Hepatocyte (in vitro differentiated cells): ENCODE results near the gene UMAD1.

ENCODE experiments used
- EZH2 ChIP-seq: fragments of 200-600 bp; sonication (generic); IDR thresholded peaks from 2 replicates; pipeline ENCODE4 v1.6.1; 2016; ENCODE audit warnings: antibody characterized with exemption, mild to moderate bottlenecking, borderline replicate concordance
- TF ChIP-seq, protein P1 (sequence below): fragments of 200-600 bp; sonication (generic); IDR thresholded peaks from 2 replicates; pipeline ENCODE4 v1.5.1; 2016; ENCODE audit warnings: antibody characterized with exemption, mild to moderate bottlenecking; ENCODE audit not compliant: poor library complexity

DNA sequence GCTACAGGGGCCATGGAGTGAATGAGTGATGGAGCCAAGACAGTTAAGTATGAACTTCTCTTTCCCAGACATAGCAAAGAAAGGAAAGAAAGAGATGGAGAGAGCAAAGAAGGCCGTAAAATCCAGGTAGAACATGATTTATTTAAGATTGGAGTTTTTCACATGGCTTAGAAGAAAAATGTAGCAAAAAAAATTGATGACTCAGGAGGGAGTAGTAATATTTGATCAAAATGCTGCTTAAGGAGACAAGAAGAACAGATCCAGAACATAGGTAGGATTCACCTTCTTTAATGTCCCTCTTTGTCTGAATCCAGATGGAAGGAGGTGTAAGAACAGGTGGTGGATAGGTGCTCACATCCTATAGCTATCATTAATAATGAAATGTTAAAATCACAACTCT is 277.0 kb downstream of the UMAD1 start:
- TF ChIP-seq, protein P1, sequence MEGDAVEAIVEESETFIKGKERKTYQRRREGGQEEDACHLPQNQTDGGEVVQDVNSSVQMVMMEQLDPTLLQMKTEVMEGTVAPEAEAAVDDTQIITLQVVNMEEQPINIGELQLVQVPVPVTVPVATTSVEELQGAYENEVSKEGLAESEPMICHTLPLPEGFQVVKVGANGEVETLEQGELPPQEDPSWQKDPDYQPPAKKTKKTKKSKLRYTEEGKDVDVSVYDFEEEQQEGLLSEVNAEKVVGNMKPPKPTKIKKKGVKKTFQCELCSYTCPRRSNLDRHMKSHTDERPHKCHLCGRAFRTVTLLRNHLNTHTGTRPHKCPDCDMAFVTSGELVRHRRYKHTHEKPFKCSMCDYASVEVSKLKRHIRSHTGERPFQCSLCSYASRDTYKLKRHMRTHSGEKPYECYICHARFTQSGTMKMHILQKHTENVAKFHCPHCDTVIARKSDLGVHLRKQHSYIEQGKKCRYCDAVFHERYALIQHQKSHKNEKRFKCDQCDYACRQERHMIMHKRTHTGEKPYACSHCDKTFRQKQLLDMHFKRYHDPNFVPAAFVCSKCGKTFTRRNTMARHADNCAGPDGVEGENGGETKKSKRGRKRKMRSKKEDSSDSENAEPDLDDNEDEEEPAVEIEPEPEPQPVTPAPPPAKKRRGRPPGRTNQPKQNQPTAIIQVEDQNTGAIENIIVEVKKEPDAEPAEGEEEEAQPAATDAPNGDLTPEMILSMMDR, result no peak
- TF ChIP-seq EZH2, result no peak
